CD14-positive monocyte (primary cell): ENCODE data around the gene HK1. TPM values are rescaled to one million over a fixed set of nuclear protein-coding genes. Genes with fewer than 3 reads are reported as not detected.
A peak's percentile ranks its signal among the peaks of the same experiment; 100 is the strongest.

Experiments
- DNase-seq, 3 donors: peaks; one replicate each; pipeline ENCODE4 v3.0.0-alpha.2; 2011 to 2022
- H2AFZ ChIP-seq: 2 replicates; pipeline ENCODE4 v1.6.0; 2012; ENCODE audit warnings: mild to moderate bottlenecking, low read depth, low read length, inconsistent platforms; ENCODE audit not compliant: insufficient read depth, poor library complexity, severe bottlenecking
- H3K27ac ChIP-seq, 2 donors: 1 replicate in 1 of 2; 2 replicates in 1 of 2; pipeline ENCODE4 v1.5.1; 2012 to 2013; ENCODE audit warnings: low read length in 2 of 2, control low read depth in 1 of 2, inconsistent platforms in 1 of 2, low read depth in 1 of 2, mild to moderate bottlenecking in 1 of 2
- H3K27me3 ChIP-seq, 2 donors: one replicate each; pipeline versions ENCODE4 v1.6.0 to v1.6.1; 2011 to 2013; ENCODE audit warnings: low read length in 2 of 2; ENCODE audit not compliant: control insufficient read depth in 2 of 2, insufficient read depth in 2 of 2
- H3K36me3 ChIP-seq, 2 donors: replicated peaks in 1 of 2; 1 replicate in 1 of 2; 2 replicates in 1 of 2; pipeline versions ENCODE4 v1.5.1 to v1.6.1; 2012 to 2013; ENCODE audit warnings: low read length in 2 of 2, control low read depth in 1 of 2, inconsistent platforms in 1 of 2, mild to moderate bottlenecking in 1 of 2; ENCODE audit not compliant: insufficient read depth in 2 of 2, control insufficient read depth in 1 of 2
- H3K4me1 ChIP-seq, 2 donors: 1 replicate in 1 of 2; 2 replicates in 1 of 2; pipeline versions ENCODE4 v1.5.1 to v1.6.1; 2012 to 2013; ENCODE audit warnings: low read length in 2 of 2, control low read depth in 1 of 2, inconsistent platforms in 1 of 2, mild to moderate bottlenecking in 1 of 2, moderate library complexity in 1 of 2; ENCODE audit not compliant: insufficient read depth in 2 of 2, control insufficient read depth in 1 of 2
- H3K4me2 ChIP-seq: replicated peaks from 2 replicates; pipeline ENCODE3; 2012; ENCODE audit warnings: low read length, moderate library complexity, mild to moderate bottlenecking; ENCODE audit not compliant: poor library complexity, severe bottlenecking; ENCODE audit errors: extremely low read depth
- H3K4me3 ChIP-seq, 3 experiments: fragments of 200-600 bp in 1 of 3; sonication (generic) in 1 of 3; replicated peaks in 1 of 3; 1 replicate in 2 of 3; 2 replicates in 1 of 3; pipeline ENCODE4 v1.5.1; 2011 to 2013; ENCODE audit warnings: low read length in 3 of 3, mild to moderate bottlenecking in 3 of 3, control low read depth in 2 of 3, low read depth in 2 of 3, inconsistent platforms in 1 of 3, moderate library complexity in 1 of 3
- H3K79me2 ChIP-seq: 2 replicates; pipeline ENCODE4 v1.6.0; 2012; ENCODE audit warnings: mild to moderate bottlenecking, control low read depth, inconsistent platforms, low read length, moderate library complexity; ENCODE audit not compliant: insufficient read depth
- H3K9ac ChIP-seq: 2 replicates; pipeline ENCODE4 v1.6.0; 2017; ENCODE audit warnings: low read length, mild to moderate bottlenecking; ENCODE audit not compliant: insufficient read depth, poor library complexity, severe bottlenecking
- H3K9me3 ChIP-seq, 2 donors: replicated peaks in 1 of 2; 1 replicate in 1 of 2; 2 replicates in 1 of 2; pipeline versions ENCODE4 v1.5.1 to v1.6.1; 2012 to 2013; ENCODE audit warnings: low read length in 2 of 2, control low read depth in 1 of 2; ENCODE audit not compliant: control insufficient read depth in 1 of 2, insufficient read depth in 1 of 2
- H4K20me1 ChIP-seq: 2 replicates; pipeline ENCODE4 v1.6.0; 2012; ENCODE audit warnings: mild to moderate bottlenecking, low read length, control low read depth, moderate library complexity; ENCODE audit not compliant: insufficient read depth
- H3K27ac Mint-ChIP-seq, 7 donors: one replicate each; pipeline ENCODE4 v1.8.0; 2020; ENCODE audit warnings: mild to moderate bottlenecking in 7 of 7, mixed read lengths in 7 of 7, moderate library complexity in 6 of 7, inconsistent platforms in 2 of 7
- H3K27me3 Mint-ChIP-seq, 3 donors: one replicate each; pipeline ENCODE4 v1.8.0; 2021 to 2022; ENCODE audit warnings: low read depth in 3 of 3, mild to moderate bottlenecking in 3 of 3, mixed read lengths in 3 of 3, moderate library complexity in 3 of 3, inconsistent platforms in 1 of 3
- H3K36me3 Mint-ChIP-seq, 2 donors: one replicate each; pipeline ENCODE4 v1.8.0; 2020; ENCODE audit warnings: mixed read lengths in 2 of 2, inconsistent platforms in 1 of 2, mild to moderate bottlenecking in 1 of 2
- H3K4me1 Mint-ChIP-seq: one replicate; pipeline ENCODE4 v1.8.0; 2020; ENCODE audit warnings: mild to moderate bottlenecking, mixed read lengths
- H3K4me3 Mint-ChIP-seq, 2 donors: one replicate each; pipeline ENCODE4 v1.8.0; 2020; ENCODE audit warnings: mild to moderate bottlenecking in 2 of 2, mixed read lengths in 2 of 2, moderate library complexity in 1 of 2
- H3K9me3 Mint-ChIP-seq, 7 donors: one replicate each; pipeline ENCODE4 v1.8.0; 2020 to 2022; ENCODE audit warnings: mixed read lengths in 7 of 7, mild to moderate bottlenecking in 6 of 7, moderate library complexity in 6 of 7, inconsistent platforms in 2 of 7
- WGBS: methylation state at CpG from one replicate; pipeline ENCODE4 v1.1.5; 2013; ENCODE audit warnings: missing lambda C conversion rate; ENCODE audit not compliant: insufficient coverage; 5-methylcytosine and 5-hydroxymethylcytosine counted together
- intact Hi-C, 2 donors: fragments of 100-400 bp; cut with micrococcal nuclease; formaldehyde crosslinking; loops; one replicate each; pipeline versions ENCODE4 v1.15.0 to v1.15.1; 2023
- polyA plus RNA-seq, 3 donors: library from polyadenylated mRNA; depleted of rRNA in 1 of 3; unstranded in 2 of 3; stranded (reverse) in 1 of 3; fragments of 300-500 nt in 2 of 3; fragments of >200 nt in 1 of 3; fragmentation: Illumina TruSeq in 2 of 3; gene quantifications; 1 replicate in 2 of 3; 2 replicates in 1 of 3; pipeline ENCODE4 v1.2.3, GENCODE V29; 2012 to 2021
- TF ChIP-seq, protein P1 (sequence below): fragments of 200-600 bp; IDR thresholded peaks from one replicate; pipeline ENCODE4 v1.8.0; 2022; ENCODE audit warnings: antibody characterized with exemption, mild to moderate bottlenecking

HK1 gene
- polyA plus RNA-seq, 3 donors: 57.9 to 146 (median 125) TPM

DNA sequence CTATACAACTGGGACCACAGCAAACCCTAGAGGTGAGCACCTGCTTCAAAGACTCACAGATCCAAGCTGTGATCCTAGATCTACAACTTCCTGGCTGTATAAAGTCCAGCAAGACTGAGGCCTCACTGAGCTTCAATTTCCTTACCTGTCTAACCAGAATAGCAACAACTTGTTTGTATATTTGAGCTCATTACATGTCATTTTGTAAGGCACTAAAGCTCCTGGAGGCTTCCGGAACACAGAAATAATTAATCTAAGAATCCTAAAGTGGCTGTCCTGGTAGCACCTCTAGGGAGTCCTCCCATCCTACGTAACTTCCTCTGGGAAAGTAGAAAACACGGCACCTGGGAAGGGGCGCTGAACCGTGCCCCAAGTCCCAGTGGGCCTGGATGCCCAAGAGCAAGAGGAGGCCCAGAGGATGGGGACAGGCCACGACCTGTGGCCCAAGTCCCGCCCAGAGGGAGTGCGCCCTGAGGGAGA lies 39.4 kb downstream of the HK1 start:
- Mint-ChIP-seq H3K9me3 (no peaks in the 10 kb centered on the region), H3K4me3 (peak overlapping the region; percentile 93 to 97), H3K27ac (peak overlapping the region; percentile 71 to 91 (median 84)), H3K27me3 (peaks cover 2% of the 10 kb centered on the region in 3 donors), H3K4me1 (peaks cover 39% of the 10 kb centered on the region), H3K36me3 (peaks cover 0 to 1% of the 10 kb centered on the region in 2 donors)
- TF ChIP-seq, protein P1, sequence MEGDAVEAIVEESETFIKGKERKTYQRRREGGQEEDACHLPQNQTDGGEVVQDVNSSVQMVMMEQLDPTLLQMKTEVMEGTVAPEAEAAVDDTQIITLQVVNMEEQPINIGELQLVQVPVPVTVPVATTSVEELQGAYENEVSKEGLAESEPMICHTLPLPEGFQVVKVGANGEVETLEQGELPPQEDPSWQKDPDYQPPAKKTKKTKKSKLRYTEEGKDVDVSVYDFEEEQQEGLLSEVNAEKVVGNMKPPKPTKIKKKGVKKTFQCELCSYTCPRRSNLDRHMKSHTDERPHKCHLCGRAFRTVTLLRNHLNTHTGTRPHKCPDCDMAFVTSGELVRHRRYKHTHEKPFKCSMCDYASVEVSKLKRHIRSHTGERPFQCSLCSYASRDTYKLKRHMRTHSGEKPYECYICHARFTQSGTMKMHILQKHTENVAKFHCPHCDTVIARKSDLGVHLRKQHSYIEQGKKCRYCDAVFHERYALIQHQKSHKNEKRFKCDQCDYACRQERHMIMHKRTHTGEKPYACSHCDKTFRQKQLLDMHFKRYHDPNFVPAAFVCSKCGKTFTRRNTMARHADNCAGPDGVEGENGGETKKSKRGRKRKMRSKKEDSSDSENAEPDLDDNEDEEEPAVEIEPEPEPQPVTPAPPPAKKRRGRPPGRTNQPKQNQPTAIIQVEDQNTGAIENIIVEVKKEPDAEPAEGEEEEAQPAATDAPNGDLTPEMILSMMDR: no peak
- DNase-seq: no peak
- Histone ChIP-seq H3K36me3 (no peaks in the 10 kb centered on the region), H2AFZ (peak overlapping the region; percentile 97), H3K27me3 (no peaks in the 10 kb centered on the region), H3K4me2 (peak overlapping the region; percentile 97), H3K4me3 (peak overlapping the region; percentile 76 to 100 (median 88)), H3K9ac (peak overlapping the region; percentile 90), H3K9me3 (no peaks in the 10 kb centered on the region), H3K4me1 (peaks cover 38 to 45% of the 10 kb centered on the region in 2 donors), H4K20me1 (peaks cover 39% of the 10 kb centered on the region), H3K27ac (peak overlapping the region; percentile 47 to 92), H3K79me2 (peaks cover 40% of the 10 kb centered on the region)
- 41% methylated on average over 7 of the region's 8 CpGs for WGBS
- intact Hi-C loops: no loop called here

DNA sequence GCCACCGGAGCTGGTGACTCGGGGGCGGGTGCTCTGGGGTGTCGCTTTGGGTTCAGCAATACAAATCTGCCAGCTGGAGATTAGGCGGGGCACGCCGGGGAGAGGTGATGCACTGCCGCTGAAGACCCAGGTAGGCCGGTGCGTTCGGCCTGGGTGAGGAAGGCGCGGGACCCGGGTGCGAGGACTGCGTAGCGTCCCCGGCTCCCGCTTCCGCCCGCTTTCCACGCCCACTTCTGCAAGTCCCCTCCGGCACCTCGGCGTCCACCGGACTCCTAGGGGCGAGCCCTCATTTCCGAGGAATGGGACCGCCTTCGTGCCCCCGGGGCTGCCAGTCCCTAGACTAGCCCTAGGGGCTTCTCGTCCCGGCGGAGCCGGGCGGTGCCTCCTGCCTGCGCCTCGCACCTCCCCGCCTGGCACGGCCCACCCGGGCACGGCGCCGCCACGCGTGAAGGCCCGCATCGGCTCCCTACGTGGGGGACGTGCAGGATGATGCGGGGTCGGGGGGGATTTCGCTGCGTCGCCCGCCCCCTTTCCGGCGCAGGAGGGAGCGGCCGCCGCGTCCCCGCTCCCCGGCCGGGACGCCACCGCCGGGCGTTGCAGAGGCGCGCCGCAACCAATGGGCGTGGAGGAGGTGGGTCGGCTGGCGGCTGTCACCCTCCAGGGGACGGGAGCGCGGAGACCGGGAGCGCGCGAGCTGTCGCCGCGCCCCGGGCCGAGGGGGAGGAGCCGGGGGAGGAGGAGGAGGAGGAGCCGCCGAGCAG lies 40.0 kb downstream of the HK1 start:
- peak overlapping the region; percentile 95 to 97 for H3K4me3 Mint-ChIP-seq
- intact Hi-C loops: no loop called here
- under 1% methylated on average over 81 of the region's 90 CpGs for WGBS

More for the DNA sequence above, 40.0 kb downstream of the HK1 start:
- H3K27ac ChIP-seq: peak overlapping the region; percentile 47 to 92
- Mint-ChIP-seq H3K9me3 (no peaks in the 10 kb centered on the region), H3K27ac (peak overlapping the region; percentile 81 to 94 (median 88)), H3K27me3 (peaks cover 2% of the 10 kb centered on the region in 3 donors), H3K4me1 (peaks cover 39% of the 10 kb centered on the region), H3K36me3 (peaks cover 0 to 7% of the 10 kb centered on the region in 2 donors)
- peak overlapping the region; percentile 97 for H2AFZ ChIP-seq
- H3K4me2 ChIP-seq: peak overlapping the region; percentile 97
- peak overlapping the region; percentile 90 for H3K9ac ChIP-seq
- peak; percentile 81 to 84 (median 83) for DNase-seq
- H3K27me3 ChIP-seq: no peaks in the 10 kb centered on the region
- H3K79me2 ChIP-seq: peaks cover 47% of the 10 kb centered on the region
- TF ChIP-seq, protein P1: no peak
- peaks cover 38 to 47% of the 10 kb centered on the region in 2 donors for H3K4me1 ChIP-seq
- peaks cover 45% of the 10 kb centered on the region for H4K20me1 ChIP-seq
- no peaks in the 10 kb centered on the region for H3K9me3 ChIP-seq
- no peaks in the 10 kb centered on the region for H3K36me3 ChIP-seq
- H3K4me3 ChIP-seq: peak overlapping the region; percentile 88 to 100 (median 91)
